TTC549 (cell line): Measurements from ENCODE around the gene UBR3.
"Not testable (repeated sequence)": the region's sequence is repeated elsewhere in the genome, so short reads cannot be mapped to it uniquely, and the experiment has no call there.

Source experiments
- FAIRE-seq: peaks from 2 replicates; lab custom pipeline; 2012; peaks lifted over from hg19 to GRCh38; lab: Jason Lieb, UNC

The UBR3 gene, protein sequence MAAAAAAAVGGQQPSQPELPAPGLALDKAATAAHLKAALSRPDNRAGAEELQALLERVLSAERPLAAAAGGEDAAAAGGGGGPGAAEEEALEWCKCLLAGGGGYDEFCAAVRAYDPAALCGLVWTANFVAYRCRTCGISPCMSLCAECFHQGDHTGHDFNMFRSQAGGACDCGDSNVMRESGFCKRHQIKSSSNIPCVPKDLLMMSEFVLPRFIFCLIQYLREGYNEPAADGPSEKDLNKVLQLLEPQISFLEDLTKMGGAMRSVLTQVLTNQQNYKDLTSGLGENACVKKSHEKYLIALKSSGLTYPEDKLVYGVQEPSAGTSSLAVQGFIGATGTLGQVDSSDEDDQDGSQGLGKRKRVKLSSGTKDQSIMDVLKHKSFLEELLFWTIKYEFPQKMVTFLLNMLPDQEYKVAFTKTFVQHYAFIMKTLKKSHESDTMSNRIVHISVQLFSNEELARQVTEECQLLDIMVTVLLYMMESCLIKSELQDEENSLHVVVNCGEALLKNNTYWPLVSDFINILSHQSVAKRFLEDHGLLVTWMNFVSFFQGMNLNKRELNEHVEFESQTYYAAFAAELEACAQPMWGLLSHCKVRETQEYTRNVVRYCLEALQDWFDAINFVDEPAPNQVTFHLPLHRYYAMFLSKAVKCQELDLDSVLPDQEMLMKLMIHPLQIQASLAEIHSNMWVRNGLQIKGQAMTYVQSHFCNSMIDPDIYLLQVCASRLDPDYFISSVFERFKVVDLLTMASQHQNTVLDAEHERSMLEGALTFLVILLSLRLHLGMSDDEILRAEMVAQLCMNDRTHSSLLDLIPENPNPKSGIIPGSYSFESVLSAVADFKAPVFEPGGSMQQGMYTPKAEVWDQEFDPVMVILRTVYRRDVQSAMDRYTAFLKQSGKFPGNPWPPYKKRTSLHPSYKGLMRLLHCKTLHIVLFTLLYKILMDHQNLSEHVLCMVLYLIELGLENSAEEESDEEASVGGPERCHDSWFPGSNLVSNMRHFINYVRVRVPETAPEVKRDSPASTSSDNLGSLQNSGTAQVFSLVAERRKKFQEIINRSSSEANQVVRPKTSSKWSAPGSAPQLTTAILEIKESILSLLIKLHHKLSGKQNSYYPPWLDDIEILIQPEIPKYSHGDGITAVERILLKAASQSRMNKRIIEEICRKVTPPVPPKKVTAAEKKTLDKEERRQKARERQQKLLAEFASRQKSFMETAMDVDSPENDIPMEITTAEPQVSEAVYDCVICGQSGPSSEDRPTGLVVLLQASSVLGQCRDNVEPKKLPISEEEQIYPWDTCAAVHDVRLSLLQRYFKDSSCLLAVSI (N-terminal part only)

GRCh38 chr2:169827272-169828140 lies at the start of gene UBR3:
Gene UBR3, plus strand, starts transcription at chr2:169827454. Its CDS starts 54 bp downstream, at chr2:169827508.
- no peak for FAIRE-seq

DNA sequence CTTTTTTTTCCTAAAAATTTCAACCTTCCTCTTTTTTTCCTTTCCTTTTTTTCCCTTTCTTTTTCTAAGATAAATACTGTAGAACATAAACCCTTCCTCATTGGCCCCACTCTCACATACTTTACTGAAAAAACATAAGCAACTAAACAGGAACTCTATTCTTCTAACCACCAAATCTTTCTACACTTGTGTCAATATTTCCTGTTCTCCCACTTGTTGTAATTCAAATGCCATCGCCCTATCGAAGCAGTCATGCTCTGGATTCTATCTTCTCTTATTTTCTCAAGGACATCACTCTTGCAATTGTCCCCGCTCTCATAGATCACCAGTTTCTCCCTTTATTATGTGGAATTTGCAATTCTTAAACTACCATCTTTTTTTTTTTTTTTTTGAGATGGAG lies 48.8 kb upstream of the UBR3 start:
- no peak for FAIRE-seq

GRCh38 chr2:169781249-169782013 lies 45.8 kb upstream of the UBR3 start:
- peak; percentile 25 for FAIRE-seq

GRCh38 chr2:169782513-169782912 lies 44.7 kb upstream of the UBR3 start:
- FAIRE-seq: no peak

DNA sequence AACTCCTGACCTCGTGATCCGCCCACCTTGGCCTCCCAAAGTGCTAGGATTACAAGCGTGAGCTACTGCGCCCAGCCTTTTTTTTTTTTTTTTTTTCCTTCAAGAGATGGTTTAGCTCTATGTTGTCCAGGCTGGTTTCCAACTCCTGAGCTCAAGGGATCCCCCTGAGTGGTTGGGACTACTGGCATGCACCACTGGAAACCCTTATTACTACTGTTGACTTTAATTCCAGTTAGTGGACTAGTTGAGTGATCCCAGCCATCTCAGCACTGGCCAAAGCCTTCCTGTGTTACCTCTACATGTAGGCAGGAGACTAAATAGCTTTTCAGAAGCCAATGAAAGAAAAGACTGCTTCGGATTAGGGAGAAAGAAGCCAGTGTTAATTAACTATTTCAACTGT lies 36.7 kb upstream of the UBR3 start:
- FAIRE-seq: no peak

GRCh38 chr2:169795181-169795580 lies 32.1 kb upstream of the UBR3 start:
- no peak for FAIRE-seq

DNA sequence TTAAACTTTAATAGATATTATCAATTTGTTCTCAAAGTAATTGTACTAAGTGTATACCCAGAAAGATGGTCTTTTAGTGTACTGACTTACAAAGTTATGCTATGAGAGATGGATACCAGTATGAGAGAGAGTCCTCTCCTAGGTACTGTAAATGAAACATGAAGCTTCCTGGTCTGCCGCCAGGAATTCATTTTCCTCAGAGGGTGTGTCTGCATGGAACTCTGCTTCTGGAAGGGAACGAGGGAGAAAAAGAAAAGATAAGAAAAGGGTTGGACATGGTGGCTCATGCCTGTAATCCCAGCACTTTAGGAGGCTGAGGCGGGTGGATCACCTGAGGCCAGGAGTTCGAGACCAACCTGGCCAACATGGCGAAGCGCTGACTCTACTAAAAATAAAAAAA lies 30.8 kb upstream of the UBR3 start:
- no peak for FAIRE-seq

- FAIRE-seq: no peak
Observed at GRCh38 chr2:169797601-169798000, 29.7 kb upstream of the UBR3 start.

DNA sequence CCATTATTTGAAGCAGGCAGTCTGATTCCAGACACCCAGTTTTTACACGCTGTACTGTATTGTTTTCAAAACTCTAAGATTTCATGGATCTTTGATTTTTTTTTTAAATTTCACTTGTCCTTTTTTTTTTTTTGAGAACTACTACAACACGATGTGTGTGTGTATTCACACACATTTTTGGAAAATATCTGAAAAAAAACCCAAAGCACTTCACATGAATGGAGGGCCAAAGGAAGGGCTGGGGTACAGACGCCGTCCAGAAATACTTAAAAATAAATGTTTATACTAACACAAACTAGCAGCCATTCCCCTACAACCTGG lies 28.9 kb upstream of the UBR3 start:
- FAIRE-seq: no peak

DNA sequence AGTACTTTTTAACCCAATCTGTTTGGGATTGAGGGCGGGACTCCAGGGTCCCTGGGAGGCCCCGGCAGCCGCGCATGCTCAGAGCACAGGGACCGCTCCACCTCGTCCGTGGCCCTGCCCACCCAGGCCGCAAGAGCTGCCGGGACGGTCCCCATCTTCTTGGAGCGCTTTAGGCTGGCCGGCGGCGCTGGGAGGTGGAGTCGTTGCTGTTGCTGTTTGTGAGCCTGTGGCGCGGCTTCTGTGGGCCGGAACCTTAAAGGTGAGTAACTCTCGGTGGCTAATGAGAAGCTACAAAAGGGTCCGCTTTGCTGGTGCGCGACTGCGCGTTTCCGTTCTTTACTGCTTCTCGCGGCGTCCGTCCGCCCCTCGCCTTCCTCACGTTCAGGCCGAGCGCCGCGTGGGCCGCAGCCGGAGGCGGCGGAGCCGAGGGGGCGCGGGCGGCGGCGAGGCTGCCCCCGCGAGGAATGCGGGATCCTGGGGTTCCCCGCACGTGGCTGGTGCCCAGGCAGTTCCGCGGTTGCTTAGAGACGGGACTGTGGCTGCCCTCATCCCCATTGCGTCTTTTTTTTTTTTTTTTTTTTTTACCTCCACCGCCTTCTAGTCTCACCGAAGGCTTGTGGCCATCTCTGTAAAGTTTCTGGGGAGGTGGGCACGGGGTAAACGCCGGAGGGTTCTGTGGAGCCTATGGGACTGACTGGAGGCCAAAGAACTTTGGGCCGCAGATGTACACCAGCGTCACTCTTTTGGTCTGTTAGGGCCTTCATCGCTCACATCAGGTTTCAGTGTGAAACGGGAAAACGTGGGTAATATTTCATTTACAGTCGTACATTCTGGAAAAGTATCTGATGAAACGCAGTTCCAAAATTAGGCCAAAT lies 28.3 kb upstream of the UBR3 start, which contains the start of gene SSB:
Gene SSB (plus strand): TSS at position 154 of the 875 bp plus-strand sequence. CDS start 2,090 bp downstream, outside the sequence.
- peak; percentile 87 for FAIRE-seq

DNA sequence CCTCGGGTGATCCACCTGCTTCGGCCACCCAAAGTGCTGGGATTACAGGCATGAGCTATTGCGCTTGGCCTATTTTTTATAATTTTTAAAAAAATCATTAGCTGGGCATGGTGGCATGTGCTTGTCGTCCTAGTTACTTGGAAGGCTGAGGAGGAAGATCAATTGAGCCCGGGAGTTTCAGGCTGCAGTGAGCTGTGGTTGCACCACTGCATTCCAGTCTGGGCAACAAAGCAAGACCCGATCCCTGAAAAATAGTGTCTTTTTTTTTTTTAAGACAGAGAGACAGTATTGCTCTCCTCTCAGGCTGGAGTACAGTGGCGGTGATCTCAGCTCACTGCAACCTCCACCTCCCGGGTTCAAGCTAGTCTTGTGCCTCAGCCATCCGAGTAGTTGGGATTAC lies 23.8 kb upstream of the UBR3 start:
- FAIRE-seq: no peak

- no peak for FAIRE-seq
Observed at GRCh38 chr2:169806586-169806985, 20.7 kb upstream of the UBR3 start.

- no peak for FAIRE-seq
Observed at GRCh38 chr2:169808221-169808620, 19.0 kb upstream of the UBR3 start.

GRCh38 chr2:169815849-169816248 lies 11.4 kb upstream of the UBR3 start:
- no peak for FAIRE-seq

GRCh38 chr2:169816961-169817360 lies 10.3 kb upstream of the UBR3 start:
- not testable (repeated sequence) for FAIRE-seq

- FAIRE-seq: not testable (repeated sequence)
Observed at GRCh38 chr2:169817369-169817768, 9.9 kb upstream of the UBR3 start.

GRCh38 chr2:169818241-169818640 lies 9.0 kb upstream of the UBR3 start:
- FAIRE-seq: no peak

GRCh38 chr2:169819106-169819505 lies 8.1 kb upstream of the UBR3 start:
- FAIRE-seq: no peak

GRCh38 chr2:169820101-169820500 lies 7.2 kb upstream of the UBR3 start:
- not testable (repeated sequence) for FAIRE-seq

DNA sequence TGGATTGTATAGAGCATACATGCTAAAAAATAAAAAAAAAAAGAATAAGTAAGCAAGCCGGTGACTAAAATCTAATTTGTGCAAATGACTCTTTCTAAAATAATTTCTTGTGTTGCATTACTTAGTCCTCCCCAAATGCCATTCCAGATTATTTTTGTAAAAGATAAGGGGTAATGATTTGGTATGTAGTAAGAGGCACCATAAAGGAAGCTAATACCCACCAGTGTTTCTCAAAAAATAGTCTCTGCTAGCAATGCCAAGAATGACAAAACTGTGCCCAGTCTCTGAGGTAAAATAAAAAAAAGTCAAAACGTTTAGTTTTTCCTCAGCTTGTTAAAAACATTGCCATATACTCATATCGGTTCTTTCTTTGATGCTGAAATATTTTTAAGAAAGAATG lies 5.2 kb upstream of the UBR3 start:
- no peak for FAIRE-seq
